Measurements from ENCODE around the gene NUTM1. TPM values are rescaled to one million over a fixed set of nuclear protein-coding genes. Genes with fewer than 3 reads are reported as not detected.

The NUTM1 gene
- total RNA-seq, 2 experiments from 2014 or later, result not detected

DNA sequence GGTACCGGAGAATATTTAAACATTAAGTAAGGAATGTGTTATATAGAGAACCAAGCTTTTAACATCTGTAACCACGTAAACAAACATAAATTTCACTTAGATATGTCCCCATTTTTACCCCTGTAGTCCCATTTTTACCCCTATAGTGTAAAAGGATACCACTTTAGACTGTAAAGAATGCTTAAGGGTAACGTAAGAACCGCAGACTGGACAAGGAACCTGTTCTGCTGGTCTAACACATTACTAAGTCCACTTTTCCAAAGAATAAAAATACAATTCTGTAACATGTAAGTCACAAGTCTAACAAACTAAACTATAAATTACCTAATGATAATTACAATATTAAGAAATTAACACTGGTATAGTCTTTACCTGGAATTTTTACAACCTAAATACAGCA lies 8.4 kb upstream of the NUTM1 start:
- H3K27ac ChIP-seq (ENCODE audit: low read depth in 1 of 2, low read length in 2 of 2), result peak overlapping the region; percentile 80 to 96
- Mint-ChIP-seq H3K4me3 (peak overlapping the region; percentile 100), H3K4me1 (ENCODE audit: low read depth) (peaks cover 71% of the 10 kb centered on the region), H3K9me3 (no peaks in the 10 kb centered on the region), H3K27ac (peak overlapping the region; percentile 98), H3K36me3 (ENCODE audit: low read depth) (peaks cover 19% of the 10 kb centered on the region), H3K27me3 (no peaks in the 10 kb centered on the region)
- POLR2A ChIA-PET, result interaction anchor here (1.0 to 2.2 kb wide), 3 partner anchors 9 to 33 kb away, joined by 3 to 12 read pairs (median 5); partner anchors contain the start of gene LPCAT4
- no peaks in the 10 kb centered on the region for H3K9me3 ChIP-seq (ENCODE audit: control insufficient read depth in 1 of 2, insufficient read depth in 1 of 2, low read length in 2 of 2)
- CTCF ChIA-PET, result no interaction called here
- H3K27me3 ChIP-seq (ENCODE audit: control insufficient read depth in 1 of 2, insufficient read depth in 2 of 2, low read length in 2 of 2), result no peaks in the 10 kb centered on the region
- no peak for ATAC-seq (ENCODE audit: poor library complexity)
- H3K36me3 ChIP-seq (ENCODE audit: insufficient read depth, low read length), result peaks cover 10% of the 10 kb centered on the region
- peaks cover 50% of the 10 kb centered on the region for H3K4me1 ChIP-seq (ENCODE audit: insufficient read depth, low read length)
- intact Hi-C loops (cut with DNase I, micrococcal nuclease), result loop anchor here (5.0 kb wide), 4 partner anchors 33 to 232 kb away; partner anchors contain the start of genes EMC4 (in 1 of the 2), EMC7 (in 1 of the 2), LPCAT4 (in 1 of the 2) and PGBD4 (in 1 of the 2)
- TF ChIP-seq, protein P1, sequence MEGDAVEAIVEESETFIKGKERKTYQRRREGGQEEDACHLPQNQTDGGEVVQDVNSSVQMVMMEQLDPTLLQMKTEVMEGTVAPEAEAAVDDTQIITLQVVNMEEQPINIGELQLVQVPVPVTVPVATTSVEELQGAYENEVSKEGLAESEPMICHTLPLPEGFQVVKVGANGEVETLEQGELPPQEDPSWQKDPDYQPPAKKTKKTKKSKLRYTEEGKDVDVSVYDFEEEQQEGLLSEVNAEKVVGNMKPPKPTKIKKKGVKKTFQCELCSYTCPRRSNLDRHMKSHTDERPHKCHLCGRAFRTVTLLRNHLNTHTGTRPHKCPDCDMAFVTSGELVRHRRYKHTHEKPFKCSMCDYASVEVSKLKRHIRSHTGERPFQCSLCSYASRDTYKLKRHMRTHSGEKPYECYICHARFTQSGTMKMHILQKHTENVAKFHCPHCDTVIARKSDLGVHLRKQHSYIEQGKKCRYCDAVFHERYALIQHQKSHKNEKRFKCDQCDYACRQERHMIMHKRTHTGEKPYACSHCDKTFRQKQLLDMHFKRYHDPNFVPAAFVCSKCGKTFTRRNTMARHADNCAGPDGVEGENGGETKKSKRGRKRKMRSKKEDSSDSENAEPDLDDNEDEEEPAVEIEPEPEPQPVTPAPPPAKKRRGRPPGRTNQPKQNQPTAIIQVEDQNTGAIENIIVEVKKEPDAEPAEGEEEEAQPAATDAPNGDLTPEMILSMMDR (IDR thresholded peaks at IDR 0.05), result no peak
- peak overlapping the region; percentile 98 for H3K4me3 ChIP-seq (ENCODE audit: low read length)
- DNase-seq, result no peak

DNA sequence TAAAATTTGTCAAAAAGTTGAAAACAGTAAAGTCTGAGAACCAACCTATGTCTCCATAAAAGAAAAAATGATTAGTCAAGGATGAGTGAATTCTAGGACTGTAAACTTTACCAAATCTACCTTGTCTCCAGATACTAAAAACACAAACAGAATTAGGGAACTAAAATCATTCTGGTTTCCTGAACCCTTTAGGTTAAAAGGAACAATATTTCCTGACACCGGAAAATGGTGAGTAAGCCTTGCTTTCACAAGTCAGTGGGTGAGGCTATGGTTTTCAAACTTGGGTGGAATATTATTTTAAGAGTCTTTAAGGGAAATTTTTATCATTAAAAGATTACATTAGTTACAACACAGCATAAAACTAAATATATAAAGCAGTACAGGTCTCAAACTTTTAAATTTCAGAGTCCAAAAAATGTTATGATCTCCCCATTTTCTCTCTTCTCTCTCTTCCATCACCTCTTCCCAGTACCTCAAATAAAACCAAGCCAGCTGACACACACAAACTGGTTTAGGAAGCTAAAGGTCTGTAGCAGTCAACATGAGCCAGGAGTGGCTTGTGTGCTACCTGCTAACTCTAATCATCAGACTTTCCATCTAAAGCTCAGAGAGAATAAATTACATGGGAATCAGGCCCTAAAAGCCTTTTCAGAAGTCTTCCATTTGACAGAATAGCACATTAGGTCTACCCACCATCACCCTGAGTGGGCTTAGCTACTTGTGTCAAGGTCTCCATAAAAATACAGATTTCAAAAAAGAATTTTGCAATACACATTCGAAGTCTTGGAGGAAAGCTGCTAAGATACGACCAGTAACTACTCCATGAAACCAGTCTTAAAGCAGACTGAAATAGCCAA lies 7.7 kb upstream of the NUTM1 start:
- ChIA-PET POLR2A (interaction anchor here (4.2 to 5.3 kb wide), 3 partner anchors 8 to 31 kb away, joined by 72 to 127 read pairs (median 73); partner anchors contain the start of gene LPCAT4), CTCF (interaction anchor here (1.1 to 5.5 kb wide), 2 partner anchors 17 to 32 kb away, joined by 3 to 37 read pairs; partner anchors contain the start of gene LPCAT4)
- intact Hi-C loops (cut with DNase I, micrococcal nuclease), result loop anchor here (2.0 to 5.0 kb wide), 3 partner anchors 17 to 233 kb away; partner anchors contain the start of genes EMC4 (in 1 of the 2), EMC7 (in 1 of the 2) and PGBD4 (in 1 of the 2)
- Mint-ChIP-seq H3K4me3 (peak overlapping the region; percentile 100), H3K4me1 (ENCODE audit: low read depth) (peaks cover 69% of the 10 kb centered on the region), H3K27me3 (no peaks in the 10 kb centered on the region), H3K36me3 (ENCODE audit: low read depth) (peaks cover 24% of the 10 kb centered on the region), H3K27ac (peak overlapping the region; percentile 98), H3K9me3 (no peaks in the 10 kb centered on the region)
- H3K9me3 ChIP-seq (ENCODE audit: control insufficient read depth in 1 of 2, insufficient read depth in 1 of 2, low read length in 2 of 2), result no peaks in the 10 kb centered on the region
- DNase-seq, result peak in 3 of 14 experiments; percentile 61 to 65 (median 61)
- H3K4me1 ChIP-seq (ENCODE audit: insufficient read depth, low read length), result peaks cover 49% of the 10 kb centered on the region
- peak overlapping the region; percentile 80 to 96 for H3K27ac ChIP-seq (ENCODE audit: low read depth in 1 of 2, low read length in 2 of 2)
- ATAC-seq (ENCODE audit: poor library complexity), result no peak
- peaks cover 10% of the 10 kb centered on the region for H3K36me3 ChIP-seq (ENCODE audit: insufficient read depth, low read length)
- TF ChIP-seq, protein P1 (IDR thresholded peaks at IDR 0.05), result no peak
- H3K27me3 ChIP-seq (ENCODE audit: control insufficient read depth in 1 of 2, insufficient read depth in 2 of 2, low read length in 2 of 2), result no peaks in the 10 kb centered on the region
- H3K4me3 ChIP-seq (ENCODE audit: low read length), result peak overlapping the region; percentile 98

DNA sequence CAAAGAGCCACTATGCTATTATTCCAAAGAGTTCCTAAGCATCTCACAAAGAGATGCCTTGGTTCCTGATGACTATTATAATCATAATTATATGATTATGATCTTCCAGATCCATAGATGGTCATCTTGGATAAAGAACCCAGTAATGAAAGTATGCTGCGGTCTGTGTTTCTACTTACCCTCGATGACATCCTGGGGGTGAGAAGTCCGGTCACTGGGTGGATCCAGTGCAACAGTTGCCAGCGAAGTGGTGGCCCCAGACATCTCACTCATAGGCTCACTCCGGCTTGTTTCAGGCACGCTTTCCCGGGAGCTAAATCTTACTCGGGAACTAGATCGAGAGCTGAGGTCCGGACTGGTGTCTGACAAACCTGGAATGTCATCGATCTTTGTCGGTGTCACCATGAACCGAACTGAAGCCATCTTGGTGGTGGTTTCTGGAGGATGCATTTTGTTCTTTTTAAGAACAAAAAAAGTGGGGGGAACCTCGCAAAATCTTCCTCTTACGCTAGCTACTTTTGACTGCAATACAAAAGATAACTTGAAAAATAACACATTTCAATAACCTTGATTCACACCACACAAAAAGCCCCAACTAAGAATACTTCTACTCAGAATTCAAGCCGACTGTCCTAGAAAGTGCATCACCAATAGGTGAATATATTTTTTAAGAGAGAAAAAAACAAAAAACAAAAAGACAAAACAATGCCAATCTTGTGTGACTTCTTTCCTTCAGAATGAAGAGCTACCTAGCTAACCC lies 6.7 kb upstream of the NUTM1 start:
- Mint-ChIP-seq H3K27ac (peak overlapping the region; percentile 98), H3K36me3 (ENCODE audit: low read depth) (peaks cover 31% of the 10 kb centered on the region), H3K9me3 (no peaks in the 10 kb centered on the region), H3K27me3 (no peaks in the 10 kb centered on the region), H3K4me1 (ENCODE audit: low read depth) (peaks cover 66% of the 10 kb centered on the region), H3K4me3 (peak overlapping the region; percentile 100)
- Histone ChIP-seq H3K27me3 (ENCODE audit: control insufficient read depth in 1 of 2, insufficient read depth in 2 of 2, low read length in 2 of 2) (no peaks in the 10 kb centered on the region), H3K9me3 (ENCODE audit: control insufficient read depth in 1 of 2, insufficient read depth in 1 of 2, low read length in 2 of 2) (no peaks in the 10 kb centered on the region), H3K27ac (ENCODE audit: low read depth in 1 of 2, low read length in 2 of 2) (peak overlapping the region; percentile 80 to 96), H3K36me3 (ENCODE audit: insufficient read depth, low read length) (peaks cover 11% of the 10 kb centered on the region), H3K4me1 (ENCODE audit: insufficient read depth, low read length) (peaks cover 45% of the 10 kb centered on the region), H3K4me3 (ENCODE audit: low read length) (peak overlapping the region; percentile 98)
- DNase-seq, result peak in 3 of 14 experiments; percentile 29 to 32 (median 30)
- TF ChIP-seq, protein P1 (IDR thresholded peaks at IDR 0.05), result no peak
- no peak for ATAC-seq (ENCODE audit: poor library complexity)
- POLR2A ChIA-PET, result interaction anchor here (0.9 to 5.3 kb wide), 9 partner anchors 9 to 296 kb away, joined by 3 to 127 read pairs (median 8); partner anchors contain the start of genes GOLGA8A and LPCAT4
- intact Hi-C loops (cut with DNase I, micrococcal nuclease), result loop anchor here (2.0 to 5.0 kb wide), 3 partner anchors 18 to 234 kb away; partner anchors contain the start of genes EMC4 (in 1 of the 2), EMC7 (in 1 of the 2) and PGBD4 (in 1 of the 2)
- CTCF ChIA-PET, result interaction anchor here (1.1 to 5.5 kb wide), 4 partner anchors 8 to 31 kb away, joined by 3 to 37 read pairs (median 4); partner anchors contain the start of gene LPCAT4
